Epithelial cell of esophagus (primary cell): ENCODE data around the gene WNT7A.

Experiments
- DNase-seq: peaks from one replicate; pipeline ENCODE4 v3.0.0; 2010; ENCODE audit warnings: low read depth
- H3K4me3 ChIP-seq: 2 replicates; pipeline ENCODE4 v1.5.1; 2011; ENCODE audit warnings: mild to moderate bottlenecking, low read length, control low read depth
- CTCF ChIP-seq: IDR thresholded peaks from 2 replicates; pipeline ENCODE4 v1.5.1; 2011; ENCODE audit warnings: low read depth, mild to moderate bottlenecking, low read length, control low read depth, inconsistent platforms; ENCODE audit not compliant: insufficient read depth; ENCODE audit errors: missing control alignments

WNT7A gene

GRCh38 chr3:13840456-13840855 lies 39.4 kb downstream of the WNT7A start:
- no peak for DNase-seq
- H3K4me3 ChIP-seq = no peak overlapping the region
- no peak for TF ChIP-seq CTCF

- peak; percentile 57 for DNase-seq
- no peak overlapping the region for H3K4me3 ChIP-seq
- TF ChIP-seq CTCF = no peak
Measured at GRCh38 chr3:13839726-13840340, 40.0 kb downstream of the WNT7A start.

GRCh38 chr3:13839253-13839652 lies 40.6 kb downstream of the WNT7A start:
- TF ChIP-seq CTCF = no peak
- DNase-seq = no peak
- H3K4me3 ChIP-seq = no peak overlapping the region

DNA sequence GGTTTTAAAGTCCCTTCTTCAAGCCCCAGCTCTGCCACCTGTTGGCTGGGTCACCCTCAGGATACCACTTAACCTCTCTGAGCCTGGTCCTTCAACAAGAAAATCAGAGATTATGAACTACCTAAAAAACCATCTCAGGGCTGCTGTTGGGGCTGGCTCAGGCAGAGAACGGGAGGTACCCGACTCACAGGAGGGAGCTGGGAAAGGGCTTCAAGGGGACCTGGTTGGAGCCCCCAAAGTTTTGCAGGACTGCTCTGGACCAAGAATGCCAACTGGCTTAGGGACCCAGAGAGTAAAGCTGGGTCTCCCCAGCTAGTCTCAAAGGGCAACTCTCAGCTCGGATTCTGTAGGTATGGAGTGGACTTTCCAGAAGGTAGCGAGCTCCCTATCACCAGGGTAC lies 41.5 kb downstream of the WNT7A start:
- H3K4me3 ChIP-seq = no peak overlapping the region
- DNase-seq = no peak
- no peak for TF ChIP-seq CTCF

DNA sequence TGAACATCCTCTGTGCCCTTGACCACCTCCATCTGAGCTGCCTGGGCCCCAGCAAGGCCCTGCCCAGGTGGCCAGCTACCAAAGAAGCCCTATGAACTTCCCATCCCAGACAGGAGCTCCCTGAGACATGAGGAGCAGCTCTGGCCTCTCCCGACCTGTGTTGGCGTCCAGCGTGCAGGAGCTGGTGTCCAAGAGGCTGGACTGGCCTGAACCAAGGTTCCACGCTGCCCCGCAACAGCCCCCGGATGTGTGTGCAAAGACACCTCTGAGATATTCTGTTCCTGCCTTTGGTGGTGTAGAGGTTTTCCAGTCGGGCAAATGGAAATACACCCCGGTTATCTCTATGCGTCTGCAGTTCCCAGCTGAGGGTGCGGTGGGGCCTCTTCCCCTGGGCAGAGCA lies 42.1 kb downstream of the WNT7A start:
- TF ChIP-seq CTCF = no peak
- H3K4me3 ChIP-seq = no peak overlapping the region
- DNase-seq = no peak

- H3K4me3 ChIP-seq = no peak overlapping the region
- TF ChIP-seq CTCF = peak; percentile 57
Measured at GRCh38 chr3:13836658-13837587, 42.9 kb downstream of the WNT7A start.

More at GRCh38 chr3:13836658-13837587, 42.9 kb downstream of the WNT7A start:
- peak; percentile 71 for DNase-seq
